ENCODE data around the gene NPPA. TPM values are rescaled to one million over a fixed set of nuclear protein-coding genes. Genes with fewer than 3 reads are reported as not detected.
"Not testable (repeated sequence)": the region's sequence is repeated elsewhere in the genome, so short reads cannot be mapped to it uniquely, and the experiment has no call there.

The NPPA gene
- total RNA-seq: not detected in 3 replicates
- long read RNA-seq: 0 reads

- DNase-seq (ENCODE audit: low spot score): no peak
- no peak within 1 kb of the TSS for H3K27ac Mint-ChIP-seq (ENCODE audit: unreplicated experiment)
- peaks cover 22% of the 10 kb centered on the region for H3K36me3 Mint-ChIP-seq (ENCODE audit: low read depth)
- no peaks in the 10 kb centered on the region for H3K27me3 Mint-ChIP-seq (ENCODE audit: low read depth)
- TF ChIP-seq CTCF (IDR thresholded peaks at IDR 0.05): no peak
- H3K4me3 Mint-ChIP-seq (ENCODE audit: unreplicated experiment): no peak within 1 kb of the TSS
- no peaks in the 10 kb centered on the region for H3K4me1 Mint-ChIP-seq (ENCODE audit: low read depth)
- H3K9me3 Mint-ChIP-seq (ENCODE audit: low read depth): no peaks in the 10 kb centered on the region
These were observed at the start of gene NPPA for GRCh38 chr1:11847667-11848372. Gene NPPA, minus strand, starts transcription at chr1:11847783. Its CDS starts 99 bp downstream, at chr1:11847684.

GRCh38 chr1:11894501-11894900 lies 46.9 kb upstream of the NPPA start:
- H3K4me3 Mint-ChIP-seq (ENCODE audit: unreplicated experiment); H3K27ac Mint-ChIP-seq (ENCODE audit: unreplicated experiment); H3K36me3 Mint-ChIP-seq (ENCODE audit: low read depth); DNase-seq (ENCODE audit: low spot score); H3K9me3 Mint-ChIP-seq (ENCODE audit: low read depth); H3K4me1 Mint-ChIP-seq (ENCODE audit: low read depth): not testable (repeated sequence)
- H3K27me3 Mint-ChIP-seq (ENCODE audit: low read depth): peaks cover 32% of the 10 kb centered on the region

- H3K4me1 Mint-ChIP-seq (ENCODE audit: low read depth): no peaks in the 10 kb centered on the region
- TF ChIP-seq CTCF (IDR thresholded peaks at IDR 0.05): peak; percentile 85
- no peak overlapping the region for H3K27ac Mint-ChIP-seq (ENCODE audit: unreplicated experiment)
- no peak for DNase-seq (ENCODE audit: low spot score)
- H3K36me3 Mint-ChIP-seq (ENCODE audit: low read depth): no peaks in the 10 kb centered on the region
- H3K4me3 Mint-ChIP-seq (ENCODE audit: unreplicated experiment): no peak overlapping the region
- H3K27me3 Mint-ChIP-seq (ENCODE audit: low read depth): peaks cover 27% of the 10 kb centered on the region
- H3K9me3 Mint-ChIP-seq (ENCODE audit: low read depth): no peaks in the 10 kb centered on the region
These were observed 46.3 kb upstream of the NPPA start for GRCh38 chr1:11893907-11894251.

GRCh38 chr1:11891433-11892186 lies 44.0 kb upstream of the NPPA start:
- no peak for TF ChIP-seq CTCF (IDR thresholded peaks at IDR 0.05)
- Mint-ChIP-seq H3K36me3 (ENCODE audit: low read depth) (no peaks in the 10 kb centered on the region), H3K4me3 (ENCODE audit: unreplicated experiment) (no peak overlapping the region), H3K27ac (ENCODE audit: unreplicated experiment) (no peak overlapping the region), H3K4me1 (ENCODE audit: low read depth) (no peaks in the 10 kb centered on the region), H3K27me3 (ENCODE audit: low read depth) (peaks cover 21% of the 10 kb centered on the region), H3K9me3 (ENCODE audit: low read depth) (no peaks in the 10 kb centered on the region)
- no peak for DNase-seq (ENCODE audit: low spot score)

- no peak overlapping the region for H3K27ac Mint-ChIP-seq (ENCODE audit: unreplicated experiment)
These were observed 41.3 kb upstream of the NPPA start for GRCh38 chr1:11888877-11889208.

More at GRCh38 chr1:11888877-11889208, 41.3 kb upstream of the NPPA start:
- DNase-seq (ENCODE audit: low spot score): no peak
- Mint-ChIP-seq H3K27me3 (ENCODE audit: low read depth) (peaks cover 20% of the 10 kb centered on the region), H3K4me1 (ENCODE audit: low read depth) (no peaks in the 10 kb centered on the region), H3K9me3 (ENCODE audit: low read depth) (no peaks in the 10 kb centered on the region), H3K4me3 (ENCODE audit: unreplicated experiment) (no peak overlapping the region), H3K36me3 (ENCODE audit: low read depth) (no peaks in the 10 kb centered on the region)
- no peak for TF ChIP-seq CTCF (IDR thresholded peaks at IDR 0.05)
